Body of pancreas (tissue), 4 donors: ENCODE data around the gene BABAM2. TPM values are rescaled to one million over a fixed set of nuclear protein-coding genes. Genes with fewer than 3 reads are reported as not detected.

Experiments used
- ATAC-seq: fragments of 150-250 bp; one replicate; pipeline ENCODE4 v1.9.1; 2016
- DNase-seq, 4 donors: peaks; one replicate each; pipeline ENCODE4 v3.0.0-alpha.2; 2019
- H3K27ac ChIP-seq, 4 donors: fragments of 200-600 bp; sonication (generic); 1 replicate in 3 of 4; 2 replicates in 1 of 4; pipeline versions ENCODE4 v1.5.1 to v1.6.1; 2016 to 2019; ENCODE audit warnings: mild to moderate bottlenecking in 1 of 4, mixed read lengths in 1 of 4, moderate library complexity in 1 of 4
- H3K27me3 ChIP-seq, 2 donors: fragments of 200-600 bp; sonication (generic); one replicate each; pipeline ENCODE4 v1.6.0; 2016; ENCODE audit warnings: mild to moderate bottlenecking in 1 of 2
- H3K36me3 ChIP-seq, 2 donors: fragments of 200-600 bp; sonication (generic); replicated peaks in 1 of 2; 2 replicates each; pipeline ENCODE4 v1.5.1; 2016; ENCODE audit warnings: low read depth in 2 of 2; ENCODE audit not compliant: insufficient read depth in 1 of 2
- H3K4me1 ChIP-seq: fragments of 200-600 bp; sonication (generic); one replicate; pipeline ENCODE4 v1.6.0; 2016
- H3K4me3 ChIP-seq, 2 donors: fragments of 200-600 bp; sonication (generic); 1 replicate in 1 of 2; 2 replicates in 1 of 2; pipeline ENCODE4 v1.5.1; 2016 to 2019
- H3K9me3 ChIP-seq, 3 donors: fragments of 200-600 bp; sonication (generic); 1 replicate in 2 of 3; 2 replicates in 1 of 3; pipeline ENCODE4 v1.5.1; 2016
- POLR2A ChIP-seq, 3 donors: fragments of 450-650 bp; IDR thresholded peaks; one replicate each; pipeline ENCODE4 v1.6.1; 2016; ENCODE audit warnings: antibody characterized with exemption in 3 of 3, mild to moderate bottlenecking in 2 of 3
- WGBS, 2 donors: methylation state at CpG; one replicate each; pipeline ENCODE4 v1.1.5; 2017; 5-methylcytosine and 5-hydroxymethylcytosine counted together
- intact Hi-C: fragments of 100-400 bp; cut with DNase I; formaldehyde crosslinking; loops from one replicate; pipeline ENCODE4 v1.15.1; 2023
- total RNA-seq, 2 donors: library from RNA; depleted of rRNA; stranded (reverse); fragments of >200 nt; gene quantifications; one replicate each; pipeline ENCODE4 v1.1.0, GENCODE V29; 2016
- TF ChIP-seq, protein P1 (sequence below), 7 experiments: fragments of 450-650 bp in 4 of 7; fragments of 200-600 bp in 3 of 7; sonication (generic) in 3 of 7; IDR thresholded peaks; one replicate each; pipeline ENCODE4 v1.5.1; 2016 to 2019; ENCODE audit warnings: antibody characterized with exemption in 7 of 7

BABAM2 gene
- total RNA-seq, 2 donors from 2014 or later = 20.5 to 22.4 TPM

DNA sequence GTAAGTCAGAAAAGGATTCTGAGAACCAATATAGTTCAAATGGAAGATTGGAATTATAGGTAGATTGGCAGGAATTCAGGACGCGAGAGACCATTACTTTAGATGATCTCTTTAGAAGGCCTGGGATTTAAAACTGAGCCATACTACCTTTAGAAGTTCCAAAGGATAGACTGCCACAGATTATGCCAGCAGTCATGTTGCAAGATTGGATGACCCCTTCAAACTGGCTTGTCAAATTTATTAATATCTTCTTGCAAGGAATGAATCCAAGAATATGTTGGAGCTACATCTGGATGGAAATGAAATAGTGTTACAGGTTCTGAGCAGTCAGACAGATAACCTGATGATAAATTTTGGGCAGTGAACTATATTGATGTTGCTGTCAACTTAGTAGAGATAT lies 22.0 kb downstream of the BABAM2 start:
- intact Hi-C loops = no loop called here
- TF ChIP-seq, protein P1, sequence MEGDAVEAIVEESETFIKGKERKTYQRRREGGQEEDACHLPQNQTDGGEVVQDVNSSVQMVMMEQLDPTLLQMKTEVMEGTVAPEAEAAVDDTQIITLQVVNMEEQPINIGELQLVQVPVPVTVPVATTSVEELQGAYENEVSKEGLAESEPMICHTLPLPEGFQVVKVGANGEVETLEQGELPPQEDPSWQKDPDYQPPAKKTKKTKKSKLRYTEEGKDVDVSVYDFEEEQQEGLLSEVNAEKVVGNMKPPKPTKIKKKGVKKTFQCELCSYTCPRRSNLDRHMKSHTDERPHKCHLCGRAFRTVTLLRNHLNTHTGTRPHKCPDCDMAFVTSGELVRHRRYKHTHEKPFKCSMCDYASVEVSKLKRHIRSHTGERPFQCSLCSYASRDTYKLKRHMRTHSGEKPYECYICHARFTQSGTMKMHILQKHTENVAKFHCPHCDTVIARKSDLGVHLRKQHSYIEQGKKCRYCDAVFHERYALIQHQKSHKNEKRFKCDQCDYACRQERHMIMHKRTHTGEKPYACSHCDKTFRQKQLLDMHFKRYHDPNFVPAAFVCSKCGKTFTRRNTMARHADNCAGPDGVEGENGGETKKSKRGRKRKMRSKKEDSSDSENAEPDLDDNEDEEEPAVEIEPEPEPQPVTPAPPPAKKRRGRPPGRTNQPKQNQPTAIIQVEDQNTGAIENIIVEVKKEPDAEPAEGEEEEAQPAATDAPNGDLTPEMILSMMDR (IDR thresholded peaks at IDR 0.05) = no peak
- no peak for TF ChIP-seq POLR2A (IDR thresholded peaks at IDR 0.05)
- H3K27me3 ChIP-seq = no peaks in the 10 kb centered on the region
- H3K4me3 ChIP-seq = no peak overlapping the region
- whole genome bisulfite sequencing, 2 donors = 97 to 100% methylated on average over 2 of the region's 2 CpGs
- ATAC-seq = no peak
- H3K36me3 ChIP-seq = no peaks in the 10 kb centered on the region
- peaks cover 12% of the 10 kb centered on the region for H3K4me1 ChIP-seq
- no peaks in the 10 kb centered on the region for H3K9me3 ChIP-seq
- no peak for DNase-seq
- H3K27ac ChIP-seq = no peak overlapping the region

DNA sequence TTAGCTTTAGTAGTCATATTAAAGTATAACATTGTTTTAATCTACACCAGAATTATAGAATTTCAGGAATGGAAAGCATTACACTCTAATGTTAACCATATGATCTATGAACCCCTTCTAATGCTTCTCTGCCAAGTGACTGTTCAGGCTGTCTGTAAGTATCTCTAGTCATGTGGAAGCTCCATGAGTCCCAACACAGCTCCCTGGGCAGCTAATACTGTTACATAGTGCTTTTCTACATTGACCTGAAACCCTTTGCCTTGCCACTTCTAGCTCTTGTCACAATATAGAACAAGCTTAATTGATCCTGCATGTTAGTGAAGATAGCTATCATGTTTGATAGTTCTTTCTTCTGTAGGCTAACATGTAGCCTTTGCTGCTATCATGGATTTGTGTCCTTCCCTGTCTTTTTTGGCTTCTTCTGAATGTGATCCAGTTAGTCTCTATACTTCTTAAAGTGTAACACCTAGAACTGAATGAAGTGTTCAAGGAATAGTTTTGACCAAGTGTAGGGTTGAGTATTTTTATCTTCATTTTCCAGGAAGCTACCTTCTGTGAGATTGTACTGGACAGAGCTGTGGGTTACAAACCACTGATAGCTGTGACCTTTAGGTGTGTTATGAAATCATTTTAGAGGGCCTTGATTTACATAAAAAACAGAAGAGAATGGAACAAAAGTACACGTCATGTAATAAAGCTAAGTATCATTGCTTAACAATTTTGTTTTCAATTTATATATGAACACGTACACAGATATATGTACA lies 23.7 kb downstream of the BABAM2 start:
- Histone ChIP-seq H3K4me3 (no peak overlapping the region), H3K4me1 (peaks cover 12% of the 10 kb centered on the region), H3K9me3 (no peaks in the 10 kb centered on the region), H3K36me3 (no peaks in the 10 kb centered on the region), H3K27me3 (no peaks in the 10 kb centered on the region), H3K27ac (no peak overlapping the region)
- intact Hi-C loops = no loop called here
- no peak for TF ChIP-seq POLR2A (IDR thresholded peaks at IDR 0.05)
- TF ChIP-seq, protein P1 (IDR thresholded peaks at IDR 0.05) = no peak
- WGBS, 2 donors = 77 to 80% methylated on average over 2 of the region's 2 CpGs
- no peak for ATAC-seq
- no peak for DNase-seq

DNA sequence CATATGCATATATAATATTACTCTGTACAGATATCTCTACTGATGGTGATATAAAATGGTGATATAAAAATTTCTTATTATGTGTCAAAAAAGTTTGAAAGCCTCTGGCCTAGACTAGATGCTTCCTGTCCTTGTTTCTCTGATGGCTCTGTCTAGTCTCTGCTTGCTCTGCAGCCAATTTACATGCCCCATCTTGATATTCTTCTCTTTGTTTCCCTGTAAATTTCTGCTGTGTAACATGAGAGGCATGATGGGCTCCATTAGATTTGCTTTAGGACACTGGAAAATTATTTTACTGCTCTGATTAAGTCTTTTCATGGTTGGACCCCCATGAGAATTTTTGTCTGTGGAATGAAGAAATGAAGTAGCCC lies 24.3 kb downstream of the BABAM2 start:
- Histone ChIP-seq H3K4me3 (no peak overlapping the region), H3K27ac (no peak overlapping the region), H3K9me3 (no peaks in the 10 kb centered on the region), H3K27me3 (no peaks in the 10 kb centered on the region), H3K4me1 (peaks cover 12% of the 10 kb centered on the region), H3K36me3 (no peaks in the 10 kb centered on the region)
- TF ChIP-seq POLR2A (IDR thresholded peaks at IDR 0.05) = no peak
- TF ChIP-seq, protein P1 (IDR thresholded peaks at IDR 0.05) = no peak
- DNase-seq = no peak
- ATAC-seq = no peak
- intact Hi-C loops = no loop called here

DNA sequence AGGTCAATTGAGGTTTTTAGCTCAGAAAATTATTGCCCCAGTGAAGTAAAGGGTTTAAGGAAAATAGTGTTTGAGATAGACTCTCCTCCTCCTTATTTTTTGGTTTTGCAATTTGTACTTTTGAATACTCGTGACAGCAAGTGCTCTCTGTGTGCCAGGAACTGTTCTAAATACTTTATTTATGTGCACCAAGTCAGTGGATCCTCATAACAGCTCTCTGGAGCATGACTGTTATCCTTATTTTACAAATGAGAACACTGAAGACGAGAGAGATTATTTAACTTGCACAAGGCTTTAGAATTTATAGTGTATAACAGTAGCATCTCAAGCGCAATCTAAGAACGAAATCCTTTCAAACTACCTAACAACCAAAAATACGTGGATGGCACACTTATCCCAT lies 24.7 kb downstream of the BABAM2 start:
- TF ChIP-seq POLR2A (IDR thresholded peaks at IDR 0.05) = no peak
- no peak overlapping the region for H3K4me3 ChIP-seq
- H3K27ac ChIP-seq = peak overlapping the region in 1 of 4 donors; percentile 54
- peaks cover 16% of the 10 kb centered on the region for H3K4me1 ChIP-seq
- WGBS, 2 donors = 65 to 68% methylated on average over 5 of the region's 5 CpGs
- DNase-seq (no peak), ATAC-seq (no peak)
- H3K27me3 ChIP-seq = no peaks in the 10 kb centered on the region
- no peaks in the 10 kb centered on the region for H3K9me3 ChIP-seq
- intact Hi-C loops = no loop called here
- H3K36me3 ChIP-seq = no peaks in the 10 kb centered on the region

DNA sequence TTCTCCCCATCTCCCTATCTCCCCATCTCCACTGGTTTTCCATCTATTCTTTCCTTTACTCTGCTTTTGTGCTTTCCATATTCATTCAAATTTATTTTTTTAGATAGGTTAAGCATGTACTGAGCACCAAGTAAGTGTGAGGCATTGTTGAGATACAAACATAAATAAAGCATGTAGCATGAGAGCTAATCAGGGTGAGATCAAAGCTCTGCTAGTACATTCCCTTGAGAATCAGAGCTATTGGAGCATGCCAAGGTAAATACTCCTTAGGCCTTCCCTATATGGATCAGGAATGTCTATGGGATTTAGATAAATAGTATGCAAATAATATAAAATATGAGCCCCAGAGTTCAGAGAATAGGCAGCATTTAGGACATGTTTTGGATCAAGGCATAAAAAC lies 25.3 kb downstream of the BABAM2 start:
- no peak for DNase-seq
- ATAC-seq = no peak
- H3K4me3 ChIP-seq = no peak overlapping the region
- peaks cover 22% of the 10 kb centered on the region for H3K4me1 ChIP-seq
- no peaks in the 10 kb centered on the region for H3K27me3 ChIP-seq
- TF ChIP-seq POLR2A (IDR thresholded peaks at IDR 0.05) = no peak
- TF ChIP-seq, protein P1 (IDR thresholded peaks at IDR 0.05) = no peak
- H3K9me3 ChIP-seq = no peaks in the 10 kb centered on the region
- no peaks in the 10 kb centered on the region for H3K36me3 ChIP-seq
- H3K27ac ChIP-seq = peak overlapping the region; percentile 54 to 78 (median 65)
- intact Hi-C loops = no loop called here
